H9 (cell line): ENCODE results near the gene SLC46A2. TPM values are rescaled to one million over a fixed set of nuclear protein-coding genes. Genes with fewer than 3 reads are reported as not detected.

Experiments
- DNase-seq: peaks from one replicate; pipeline ENCODE4 v3.0.0-alpha.2; 2017
- H2AFZ ChIP-seq: one replicate; pipeline ENCODE4 v1.6.1; 2013; ENCODE audit warnings: mild to moderate bottlenecking, low read length, control low read depth, moderate library complexity
- H2AK5ac ChIP-seq: 2 replicates; pipeline ENCODE4 v1.6.1; 2013; ENCODE audit warnings: low read length, control low read depth, mixed read lengths; ENCODE audit not compliant: insufficient read length
- H2BK120ac ChIP-seq: one replicate; pipeline ENCODE4 v1.6.1; 2013; ENCODE audit warnings: low read depth, mild to moderate bottlenecking, low read length, control low read depth, inconsistent platforms; ENCODE audit not compliant: poor library complexity, severe bottlenecking
- H2BK12ac ChIP-seq: 2 replicates; pipeline ENCODE4 v1.6.1; 2013; ENCODE audit warnings: low read length, control low read depth, mixed read lengths, low read depth; ENCODE audit not compliant: insufficient read length
- H2BK15ac ChIP-seq: 2 replicates; pipeline ENCODE4 v1.6.1; 2013; ENCODE audit warnings: low read depth, low read length, control low read depth
- H2BK20ac ChIP-seq: one replicate; pipeline ENCODE4 v1.6.1; 2013; ENCODE audit warnings: low read depth, mild to moderate bottlenecking, low read length, control low read depth, inconsistent platforms; ENCODE audit not compliant: poor library complexity, severe bottlenecking
- H2BK5ac ChIP-seq: 2 replicates; pipeline ENCODE4 v1.6.1; 2013; ENCODE audit warnings: low read length, control low read depth, mixed read lengths; ENCODE audit not compliant: insufficient read length
- H3K14ac ChIP-seq: 2 replicates; pipeline ENCODE4 v1.6.1; 2013; ENCODE audit warnings: low read length, control low read depth; ENCODE audit not compliant: insufficient read depth
- H3K18ac ChIP-seq: 2 replicates; pipeline ENCODE4 v1.6.1; 2013; ENCODE audit warnings: low read depth, mild to moderate bottlenecking, mixed read lengths, low read length, control low read depth; ENCODE audit not compliant: insufficient read length
- H3K23ac ChIP-seq: 2 replicates; pipeline ENCODE4 v1.6.1; 2013; ENCODE audit warnings: low read length, control low read depth, mixed read lengths, low read depth; ENCODE audit not compliant: insufficient read length
- H3K23me2 ChIP-seq: 2 replicates; pipeline ENCODE4 v1.6.1; 2013; ENCODE audit warnings: low read depth, mild to moderate bottlenecking, mixed read lengths, low read length, control low read depth; ENCODE audit not compliant: insufficient read length, poor library complexity, severe bottlenecking
- H3K27ac ChIP-seq: 2 replicates; pipeline ENCODE4 v1.5.1; 2013; ENCODE audit warnings: low read length, control low read depth, mixed read lengths, low read depth; ENCODE audit not compliant: insufficient read length
- H3K27me3 ChIP-seq: 2 replicates; pipeline ENCODE4 v1.6.1; 2013; ENCODE audit warnings: low read length, control low read depth, inconsistent platforms; ENCODE audit not compliant: insufficient read depth
- H3K4ac ChIP-seq: 2 replicates; pipeline ENCODE4 v1.6.1; 2013; ENCODE audit warnings: low read depth, mild to moderate bottlenecking, control low read depth, inconsistent platforms, low read length, moderate library complexity
- H3K4me1 ChIP-seq: 2 replicates; pipeline ENCODE4 v1.6.1; 2013; ENCODE audit warnings: low read length, control low read depth, inconsistent platforms; ENCODE audit not compliant: insufficient read depth
- H3K4me2 ChIP-seq: 2 replicates; pipeline ENCODE4 v1.6.1; 2013; ENCODE audit warnings: low read length, control low read depth, mixed read lengths; ENCODE audit not compliant: insufficient read length, insufficient read depth
- H3K56ac ChIP-seq: 2 replicates; pipeline ENCODE4 v1.6.1; 2013; ENCODE audit warnings: low read depth, mild to moderate bottlenecking, mixed read lengths, low read length, control low read depth; ENCODE audit not compliant: insufficient read length
- H3K79me1 ChIP-seq: 2 replicates; pipeline ENCODE4 v1.6.1; 2013; ENCODE audit warnings: low read depth, mild to moderate bottlenecking, moderate library complexity, low read length, control low read depth, inconsistent platforms; ENCODE audit not compliant: insufficient read depth, poor library complexity, severe bottlenecking
- H3K79me2 ChIP-seq: 2 replicates; pipeline ENCODE4 v1.6.1; 2013; ENCODE audit warnings: low read length, control low read depth, inconsistent platforms; ENCODE audit not compliant: insufficient read depth
- H3K9ac ChIP-seq: 2 replicates; pipeline ENCODE4 v1.6.1; 2013; ENCODE audit warnings: low read length, control low read depth, mixed read lengths; ENCODE audit not compliant: insufficient read length; ENCODE audit errors: extremely low read depth
- H3K9me3 ChIP-seq: one replicate; pipeline ENCODE4 v1.6.1; 2013; ENCODE audit warnings: low read depth, low read length, inconsistent platforms; ENCODE audit not compliant: control insufficient read depth
- H3T11ph ChIP-seq: one replicate; pipeline ENCODE4 v1.6.1; 2013; ENCODE audit warnings: mild to moderate bottlenecking, low read length, control low read depth, inconsistent platforms
- H4K20me1 ChIP-seq: one replicate; pipeline ENCODE4 v1.6.1; 2013; ENCODE audit not compliant: control insufficient read depth, insufficient read length, insufficient read depth
- H4K5ac ChIP-seq: 2 replicates; pipeline ENCODE4 v1.6.1; 2013; ENCODE audit warnings: low read depth, mild to moderate bottlenecking, mixed read lengths, low read length, control low read depth; ENCODE audit not compliant: insufficient read length
- H4K8ac ChIP-seq: replicated peaks from 2 replicates; pipeline ENCODE4 v1.6.1; 2013; ENCODE audit warnings: low read length, control low read depth, mixed read lengths, low read depth; ENCODE audit not compliant: insufficient read length
- H4K91ac ChIP-seq: 2 replicates; pipeline ENCODE4 v1.6.1; 2013; ENCODE audit warnings: low read depth, mild to moderate bottlenecking, moderate library complexity, mixed read lengths, low read length, control low read depth; ENCODE audit not compliant: insufficient read length
- H3K27ac Mint-ChIP-seq, 3 experiments: 2 replicates in 2 of 3; 3 replicates in 1 of 3; pipeline ENCODE4 v1.8.0; 2020 to 2021; ENCODE audit warnings: mixed read lengths in 3 of 3, mild to moderate bottlenecking in 1 of 3, moderate library complexity in 1 of 3
- H3K27me3 Mint-ChIP-seq: 2 replicates; pipeline ENCODE4 v1.8.0; 2021; ENCODE audit warnings: low read depth, mild to moderate bottlenecking, moderate library complexity, mixed read lengths
- H3K36me3 Mint-ChIP-seq, 3 experiments: 2 replicates in 2 of 3; 3 replicates in 1 of 3; pipeline ENCODE4 v1.8.0; 2020 to 2021; ENCODE audit warnings: low read depth in 3 of 3, mixed read lengths in 3 of 3; ENCODE audit not compliant: insufficient read depth in 1 of 3
- H3K4me1 Mint-ChIP-seq, 2 experiments: 2 replicates each; pipeline ENCODE4 v1.8.0; 2020; ENCODE audit warnings: mixed read lengths in 2 of 2
- H3K4me3 Mint-ChIP-seq, 2 experiments: 2 replicates in 1 of 2; 3 replicates in 1 of 2; pipeline ENCODE4 v1.8.0; 2020 to 2021; ENCODE audit warnings: mild to moderate bottlenecking in 2 of 2, mixed read lengths in 2 of 2, moderate library complexity in 1 of 2
- H3K9me3 Mint-ChIP-seq, 2 experiments: 2 replicates in 1 of 2; 3 replicates in 1 of 2; pipeline ENCODE4 v1.8.0; 2020; ENCODE audit warnings: mild to moderate bottlenecking in 2 of 2, mixed read lengths in 2 of 2, moderate library complexity in 1 of 2
- whole genome bisulfite sequencing: extraction: QIAGEN DNeasy Blood & Tissue Kit; methylation state at CpG from one replicate; pipeline ENCODE4 v1.1.7; 2013; ENCODE audit warnings: missing lambda C conversion rate, low lambda C conversion rate, mixed read lengths; ENCODE audit not compliant: insufficient read length; ENCODE audit errors: extremely low coverage; 5-methylcytosine and 5-hydroxymethylcytosine counted together
- total RNA-seq: library from RNA; stranded (reverse); gene quantifications from 2 replicates; pipeline ENCODE4 v1.2.1, GENCODE V29; 2021
- TF ChIP-seq, protein P1 (sequence below): fragments of 200-600 bp; sonication (generic); conservative IDR thresholded peaks from 3 replicates; pipeline ENCODE4 v1.8.0; 2021; ENCODE audit warnings: antibody characterized with exemption, mild to moderate bottlenecking

The SLC46A2 gene
- total RNA-seq, 1 experiment from 2014 or later: not detected

DNA sequence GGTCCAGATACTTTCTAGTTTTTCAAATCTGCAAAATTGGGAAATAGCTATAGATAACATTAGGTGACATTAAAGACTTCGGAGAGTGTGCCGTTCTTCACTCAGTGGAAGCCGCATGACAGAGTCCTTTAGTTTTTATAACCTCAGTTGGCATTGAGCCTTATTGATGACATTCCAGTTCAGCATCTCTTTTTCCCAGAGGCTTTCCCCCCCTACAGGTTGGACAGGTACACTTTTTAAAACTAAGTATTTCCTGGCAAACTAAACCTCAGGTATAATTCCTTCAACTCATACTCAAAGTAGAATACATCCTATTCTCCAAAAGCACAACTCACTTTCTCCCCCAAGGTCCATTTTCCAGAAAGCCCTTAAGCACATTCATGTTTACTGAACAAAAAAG is 58.7 kb downstream of the SLC46A2 start:
- no peak overlapping the region for H3K4me3 Mint-ChIP-seq
- H3K14ac ChIP-seq: no peak overlapping the region
- H2AK5ac ChIP-seq: no peak overlapping the region
- H3K4me2 ChIP-seq: no peak overlapping the region
- H2AFZ ChIP-seq: no peak overlapping the region
- H3K27ac Mint-ChIP-seq: no peak overlapping the region
- H4K8ac ChIP-seq: no peak overlapping the region
- no peak overlapping the region for H3K4ac ChIP-seq
- H3K23ac ChIP-seq: no peak overlapping the region
- no CpG with 5 or more reads among the region's 3 CpGs for WGBS
- H2BK20ac ChIP-seq: no peak overlapping the region
- no peak overlapping the region for H2BK12ac ChIP-seq
- no peak overlapping the region for H3K9ac ChIP-seq
- no peaks in the 10 kb centered on the region for H3K9me3 ChIP-seq
- H3K9me3 Mint-ChIP-seq: no peaks in the 10 kb centered on the region
- H3K4me1 ChIP-seq: no peaks in the 10 kb centered on the region
- no peak overlapping the region for H4K5ac ChIP-seq
- no peaks in the 10 kb centered on the region for H3K27me3 Mint-ChIP-seq
- no peak overlapping the region for H2BK120ac ChIP-seq
- no peaks in the 10 kb centered on the region for H3K23me2 ChIP-seq
- H3K27me3 ChIP-seq: no peaks in the 10 kb centered on the region
- no peak overlapping the region for H3K56ac ChIP-seq
- DNase-seq: no peak
- H3K18ac ChIP-seq: no peak overlapping the region
- no peak overlapping the region for H4K91ac ChIP-seq
- H4K20me1 ChIP-seq: no peaks in the 10 kb centered on the region
- no peak overlapping the region for H3K27ac ChIP-seq
- H3T11ph ChIP-seq: no peak overlapping the region
- H2BK5ac ChIP-seq: no peak overlapping the region
- H3K36me3 Mint-ChIP-seq: peaks cover 2 to 17% (median 14%) of the 10 kb centered on the region in 3 experiments; a peak in 5 of 7 replicates
- TF ChIP-seq, protein P1, sequence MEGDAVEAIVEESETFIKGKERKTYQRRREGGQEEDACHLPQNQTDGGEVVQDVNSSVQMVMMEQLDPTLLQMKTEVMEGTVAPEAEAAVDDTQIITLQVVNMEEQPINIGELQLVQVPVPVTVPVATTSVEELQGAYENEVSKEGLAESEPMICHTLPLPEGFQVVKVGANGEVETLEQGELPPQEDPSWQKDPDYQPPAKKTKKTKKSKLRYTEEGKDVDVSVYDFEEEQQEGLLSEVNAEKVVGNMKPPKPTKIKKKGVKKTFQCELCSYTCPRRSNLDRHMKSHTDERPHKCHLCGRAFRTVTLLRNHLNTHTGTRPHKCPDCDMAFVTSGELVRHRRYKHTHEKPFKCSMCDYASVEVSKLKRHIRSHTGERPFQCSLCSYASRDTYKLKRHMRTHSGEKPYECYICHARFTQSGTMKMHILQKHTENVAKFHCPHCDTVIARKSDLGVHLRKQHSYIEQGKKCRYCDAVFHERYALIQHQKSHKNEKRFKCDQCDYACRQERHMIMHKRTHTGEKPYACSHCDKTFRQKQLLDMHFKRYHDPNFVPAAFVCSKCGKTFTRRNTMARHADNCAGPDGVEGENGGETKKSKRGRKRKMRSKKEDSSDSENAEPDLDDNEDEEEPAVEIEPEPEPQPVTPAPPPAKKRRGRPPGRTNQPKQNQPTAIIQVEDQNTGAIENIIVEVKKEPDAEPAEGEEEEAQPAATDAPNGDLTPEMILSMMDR: no peak
- no peak overlapping the region for H2BK15ac ChIP-seq
- H3K79me1 ChIP-seq: peaks cover 2% of the 10 kb centered on the region
- no peaks in the 10 kb centered on the region for H3K79me2 ChIP-seq
- peaks cover 8 to 13% of the 10 kb centered on the region in 2 experiments for H3K4me1 Mint-ChIP-seq
